Smooth muscle cell of the pulmonary artery (primary cell): ENCODE measurements around the gene PAK2. TPM values are rescaled to one million over a fixed set of nuclear protein-coding genes. Genes with fewer than 3 reads are reported as not detected.

Experiments
- total RNA-seq: library from RNA; depleted of rRNA; stranded (reverse); fragments of >200 nt; gene quantifications from 2 replicates; pipeline ENCODE4 v1.2.3, GENCODE V29; 2014

Gene PAK2
- total RNA-seq, result 92.9 and 114 TPM in 2 replicates

DNA sequence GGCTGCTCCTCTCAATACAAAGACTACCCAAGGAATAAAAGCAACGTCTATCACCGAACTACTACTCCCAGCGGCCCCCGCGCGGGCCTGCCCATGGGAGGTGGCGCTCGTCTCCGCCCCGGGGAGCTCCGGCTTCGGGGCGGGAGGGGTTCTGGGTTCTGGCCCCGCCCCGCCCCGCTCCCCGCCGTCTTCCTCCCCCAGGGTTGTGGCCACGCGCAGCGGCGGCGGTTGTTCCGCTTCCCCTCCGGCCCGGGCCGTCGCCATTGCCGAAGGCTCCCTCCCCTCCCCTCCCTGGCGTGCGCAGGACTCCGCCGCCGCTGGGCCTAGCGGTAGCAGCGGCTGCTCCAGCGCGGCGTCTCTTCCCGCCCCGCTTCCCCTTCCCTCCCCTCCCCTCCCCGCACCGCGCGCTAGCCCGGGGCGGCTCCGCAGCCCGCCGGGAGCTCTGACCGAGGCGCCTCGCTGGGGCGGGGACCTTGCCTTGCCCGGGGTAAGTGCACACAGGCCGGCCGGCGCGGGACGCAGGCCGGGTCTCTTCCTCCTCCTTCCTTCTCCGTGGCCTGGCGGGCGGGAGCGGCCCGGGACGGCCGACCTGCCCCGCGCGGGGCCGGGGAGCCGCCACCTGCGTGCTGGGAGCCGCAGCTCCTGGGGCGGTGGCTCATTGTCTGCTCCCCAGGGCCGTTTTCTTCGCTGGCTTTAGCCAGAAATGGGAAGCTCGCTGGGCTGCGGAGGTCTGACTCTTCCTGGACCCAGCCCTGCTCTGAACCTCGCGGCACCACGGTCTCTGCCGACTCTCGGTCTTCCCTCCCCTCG, at the start of gene PAK2:
TSS of gene PAK2 (plus strand) at position 187 of the 810 bp plus-strand sequence. CDS start 42,790 bp downstream, outside the sequence.

DNA sequence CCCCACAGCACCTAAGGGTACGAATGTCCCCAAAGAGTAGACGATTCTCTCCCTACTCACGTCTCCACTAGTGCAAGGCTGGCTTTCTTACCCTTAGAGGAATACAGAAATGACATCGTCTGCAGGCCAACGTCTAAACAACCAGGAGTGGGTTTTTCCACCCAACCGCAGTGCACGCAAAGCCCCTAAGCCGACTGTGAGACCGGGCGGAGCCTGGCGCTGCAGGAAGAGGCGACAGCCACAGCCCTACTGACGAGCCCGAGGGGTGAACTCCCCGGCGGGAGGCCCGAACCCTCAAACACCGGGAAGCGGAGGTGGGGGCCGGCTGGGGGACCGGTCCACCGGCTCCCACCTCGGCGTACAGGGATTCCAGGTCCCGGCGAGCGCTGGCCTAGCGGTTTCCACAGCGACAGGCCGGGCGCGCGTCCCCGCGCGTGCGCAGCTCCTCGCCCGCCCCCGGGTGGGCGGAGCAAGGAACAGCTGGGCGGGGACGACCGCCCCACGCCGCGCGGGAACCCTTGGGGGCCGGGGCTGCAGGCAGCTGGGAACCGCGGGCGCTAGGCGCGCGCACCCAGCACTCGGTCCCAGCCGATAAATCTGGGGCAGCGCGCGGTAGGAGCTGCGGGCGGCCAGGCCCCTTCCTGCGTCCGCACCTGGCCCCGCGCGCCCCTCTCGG, 27.7 kb upstream of the PAK2 start, which contains the start of the genes CEP19 and PIGX:
TSS of gene CEP19 (minus strand) at position 413 of the 676 bp plus-strand sequence. CDS start 3,593 bp downstream, outside the sequence.
TSS of gene PIGX (plus strand) at position 540 of the 676 bp plus-strand sequence.

DNA sequence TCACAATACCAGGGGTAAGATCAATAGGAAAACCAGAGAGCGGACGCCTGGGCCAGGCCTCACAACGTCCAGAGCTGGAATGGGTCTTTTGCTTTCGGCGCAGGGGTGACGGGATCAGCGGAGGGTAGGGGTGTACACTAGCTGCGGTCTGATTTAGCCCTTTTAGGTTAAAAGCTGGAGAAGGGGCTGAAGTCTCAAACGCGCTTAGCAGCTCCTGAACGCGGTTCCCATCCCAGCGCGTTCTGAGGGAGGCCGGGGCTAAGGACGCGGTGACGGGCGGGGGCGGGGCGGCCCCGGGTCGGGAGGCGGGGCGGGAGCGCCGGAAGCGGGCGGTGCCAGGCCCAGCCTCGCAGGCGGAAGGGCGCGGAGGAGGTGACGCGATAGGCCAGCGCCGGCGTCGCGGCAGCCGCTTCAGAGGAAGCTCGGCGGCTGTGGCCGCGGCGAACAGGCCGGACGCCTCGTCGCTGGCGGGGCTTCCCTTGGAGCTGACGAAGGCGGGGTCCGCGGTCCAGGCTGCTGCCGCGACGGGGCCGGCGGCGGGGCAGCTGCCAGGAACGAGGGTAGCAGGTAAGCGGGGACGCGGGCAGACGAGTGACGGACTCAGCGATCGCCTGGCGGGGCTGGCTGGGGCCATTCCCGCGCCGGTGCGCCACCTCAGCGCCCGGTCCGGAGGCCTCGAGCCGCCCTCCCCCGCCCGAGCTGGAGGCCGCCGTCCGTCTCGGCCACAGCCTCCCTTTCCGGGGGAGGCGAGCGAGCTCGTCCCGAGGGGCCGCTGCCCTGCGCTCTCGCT, 128.0 kb downstream of the PAK2 start, which contains the start of gene SENP5:
TSS of gene SENP5 (plus strand) at position 414 of the 790 bp plus-strand sequence. CDS start 17,262 bp downstream, outside the sequence.

Other genes starting within 250 kb of the PAK2 start
- gene RNF168, start 236.1 kb upstream of the PAK2 start, total RNA-seq, result 12.0 and 13.2 TPM in 2 replicates
- not detected in 2 replicates for gene SMCO1, start 224.5 kb upstream of the PAK2 start, total RNA-seq
- 4.6 and 6.3 TPM in 2 replicates for gene WDR53, start 171.3 kb upstream of the PAK2 start, total RNA-seq
- gene FBXO45, start 171.2 kb upstream of the PAK2 start, total RNA-seq, result 8.9 and 9.3 TPM in 2 replicates
- 1.0 and 5.0 TPM in 2 replicates for gene NRROS, start 100.2 kb upstream of the PAK2 start, total RNA-seq
- gene CEP19, start 27.6 kb upstream of the PAK2 start, total RNA-seq, result 2.6 and 4.0 TPM in 2 replicates
- 21.7 and 23.5 TPM in 2 replicates for gene PIGX, start 27.5 kb upstream of the PAK2 start, total RNA-seq
- gene SENP5, start 128.1 kb downstream of the PAK2 start, total RNA-seq, result 42.7 and 44.0 TPM in 2 replicates
- 70.1 and 79.8 TPM in 2 replicates for gene NCBP2, start 202.7 kb downstream of the PAK2 start, total RNA-seq
- 3.4 TPM in 2 replicates for gene PIGZ, start 229.0 kb downstream of the PAK2 start, total RNA-seq